ENCODE results near the gene CDX2. TPM values are rescaled to one million over a fixed set of nuclear protein-coding genes. Genes with fewer than 3 reads are reported as not detected.
A peak's percentile ranks its signal among the peaks of the same experiment; 100 is the strongest.

Gene CDX2
- total and polyA plus RNA-seq, 2 experiments from 2014 or later, result not detected

GRCh38 chr13:27973961-27974662 is 5.0 kb upstream of the CDX2 start (continued):
- TF ChIP-seq ETS1 (IDR thresholded peaks at IDR 0.05) (no peak), POLR2AphosphoS5 (IDR thresholded peaks at IDR 0.05; ENCODE audit: low read depth) (no peak), REST (IDR thresholded peaks at IDR 0.05; ENCODE audit: unreplicated experiment) (no peak), EZH2phosphoT487 (IDR thresholded peaks at IDR 0.05; ENCODE audit: unreplicated experiment) (no peak), STAT1 (IDR thresholded peaks at IDR 0.05; ENCODE audit: unreplicated experiment) (no peak), ZNF114 (CRISPR knock-in tag; IDR thresholded peaks at IDR 0.05) (no peak)

- Mint-ChIP-seq H3K36me3 (ENCODE audit: low read depth) (no peaks in the 10 kb centered on the region), H3K27ac (no peak overlapping the region), H3K9me3 (peaks cover 3% of the 10 kb centered on the region; the same call in 1 of the 3 replicates), H3K27me3 (ENCODE audit: insufficient read depth, low read depth, poor library complexity) (peaks cover 100% of the 10 kb centered on the region), H3K4me3 (no peak overlapping the region), H3K4me1 (peaks cover 41% of the 10 kb centered on the region)
- peaks cover 34% of the 10 kb centered on the region for H4K20me1 ChIP-seq (replicated peaks; ENCODE audit: insufficient read depth)
- no peaks in the 10 kb centered on the region; the same call in 1 of the 2 replicates for H3K36me3 ChIP-seq (ENCODE audit: insufficient read depth)
- no peak overlapping the region for H3K27ac ChIP-seq (ENCODE audit: low read depth)
- H2AFZ ChIP-seq, result no peak overlapping the region
- H3K4me1 ChIP-seq (ENCODE audit: insufficient read depth), result peaks cover 55% of the 10 kb centered on the region
- no peak overlapping the region for H3K4me2 ChIP-seq
- no peaks in the 10 kb centered on the region for H3K79me2 ChIP-seq (replicated peaks; ENCODE audit: insufficient read depth)
- TF ChIP-seq ZNF462 (CRISPR knock-in tag; IDR thresholded peaks at IDR 0.05), result no peak
- TF ChIP-seq POLR2AphosphoS5 (IDR thresholded peaks at IDR 0.05; ENCODE audit: low read depth), result no peak
- TF ChIP-seq ZNF331 (CRISPR knock-in tag; IDR thresholded peaks at IDR 0.05; ENCODE audit: low read depth), result no peak
- TF ChIP-seq EZH2 (IDR thresholded peaks at IDR 0.05; ENCODE audit: low read depth, unreplicated experiment), result peak; percentile 32
- no peak for TF ChIP-seq ZNF114 (CRISPR knock-in tag; IDR thresholded peaks at IDR 0.05)
- TF ChIP-seq STAT1 (IDR thresholded peaks at IDR 0.05; ENCODE audit: unreplicated experiment), result no peak
- TF ChIP-seq ETS1 (IDR thresholded peaks at IDR 0.05), result no peak
- DNase-seq (ENCODE audit: low spot score), result no peak
- H3F3A ChIP-seq (replicated peaks; ENCODE audit: low read depth), result peaks cover 54% of the 10 kb centered on the region
- H3K9me2 ChIP-seq (ENCODE audit: insufficient read depth), result no peaks in the 10 kb centered on the region
- peaks cover 100% of the 10 kb centered on the region for H3K27me3 ChIP-seq (ENCODE audit: insufficient read depth)
- no peak overlapping the region for H3K4me3 ChIP-seq
- ATAC-seq, result no peak
Observed at GRCh38 chr13:27973291-27973690, 4.2 kb upstream of the CDX2 start.
